WI38 (cell line): Measurements from ENCODE around the gene GPR26.

ENCODE experiments used
- H3K4me3 ChIP-seq: 2 replicates; pipeline ENCODE4 v1.5.1; 2011; ENCODE audit warnings: low read depth, mild to moderate bottlenecking, control low read depth, low read length
- TF ChIP-seq, protein P1 (sequence below): IDR thresholded peaks from 2 replicates; pipeline ENCODE4 v1.5.1; 2012; ENCODE audit warnings: low read depth, mild to moderate bottlenecking, control low read depth, low read length

The GPR26 gene

DNA sequence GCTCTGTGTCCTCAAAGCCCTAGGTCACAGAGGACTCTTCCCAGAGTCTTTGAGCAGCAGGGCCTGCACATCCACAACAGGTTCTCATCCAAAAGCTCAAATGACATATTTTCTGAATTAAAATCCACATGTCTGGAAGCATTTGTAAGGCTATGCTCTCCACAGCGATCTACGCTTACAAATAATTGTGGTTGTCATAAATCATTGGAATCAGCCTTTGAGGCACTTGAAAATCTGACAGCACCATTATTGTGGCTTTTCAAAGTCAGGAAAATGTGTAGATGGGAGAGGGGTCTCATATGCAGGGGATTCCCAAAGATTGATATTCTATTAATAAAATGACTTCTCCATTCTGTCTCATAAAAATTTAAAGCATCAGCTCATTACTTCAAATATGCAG, 16.3 kb downstream of the GPR26 start:
- TF ChIP-seq, protein P1, sequence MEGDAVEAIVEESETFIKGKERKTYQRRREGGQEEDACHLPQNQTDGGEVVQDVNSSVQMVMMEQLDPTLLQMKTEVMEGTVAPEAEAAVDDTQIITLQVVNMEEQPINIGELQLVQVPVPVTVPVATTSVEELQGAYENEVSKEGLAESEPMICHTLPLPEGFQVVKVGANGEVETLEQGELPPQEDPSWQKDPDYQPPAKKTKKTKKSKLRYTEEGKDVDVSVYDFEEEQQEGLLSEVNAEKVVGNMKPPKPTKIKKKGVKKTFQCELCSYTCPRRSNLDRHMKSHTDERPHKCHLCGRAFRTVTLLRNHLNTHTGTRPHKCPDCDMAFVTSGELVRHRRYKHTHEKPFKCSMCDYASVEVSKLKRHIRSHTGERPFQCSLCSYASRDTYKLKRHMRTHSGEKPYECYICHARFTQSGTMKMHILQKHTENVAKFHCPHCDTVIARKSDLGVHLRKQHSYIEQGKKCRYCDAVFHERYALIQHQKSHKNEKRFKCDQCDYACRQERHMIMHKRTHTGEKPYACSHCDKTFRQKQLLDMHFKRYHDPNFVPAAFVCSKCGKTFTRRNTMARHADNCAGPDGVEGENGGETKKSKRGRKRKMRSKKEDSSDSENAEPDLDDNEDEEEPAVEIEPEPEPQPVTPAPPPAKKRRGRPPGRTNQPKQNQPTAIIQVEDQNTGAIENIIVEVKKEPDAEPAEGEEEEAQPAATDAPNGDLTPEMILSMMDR: no peak
- H3K4me3 ChIP-seq: no peak overlapping the region

DNA sequence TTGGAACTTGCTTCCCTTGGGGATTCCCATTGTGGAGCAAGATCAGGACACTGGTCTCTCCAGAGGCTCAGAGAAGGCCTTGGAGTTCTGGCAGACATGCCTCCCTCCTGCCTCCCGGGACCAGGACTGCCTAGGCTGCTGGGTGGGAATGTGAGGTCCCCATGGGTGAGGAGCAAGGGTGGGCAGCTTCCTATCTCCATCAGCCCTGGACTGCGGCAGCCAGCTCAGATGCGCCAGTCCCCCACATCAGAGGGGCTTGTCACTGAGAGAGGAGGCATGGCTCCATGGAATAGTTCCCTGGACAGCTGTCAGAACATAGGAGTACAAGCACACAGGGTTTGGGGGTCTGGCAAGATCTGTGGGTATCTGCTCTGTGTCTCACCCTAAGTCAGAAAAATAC, 17.3 kb downstream of the GPR26 start:
- TF ChIP-seq, protein P1: no peak
- no peak overlapping the region for H3K4me3 ChIP-seq

DNA sequence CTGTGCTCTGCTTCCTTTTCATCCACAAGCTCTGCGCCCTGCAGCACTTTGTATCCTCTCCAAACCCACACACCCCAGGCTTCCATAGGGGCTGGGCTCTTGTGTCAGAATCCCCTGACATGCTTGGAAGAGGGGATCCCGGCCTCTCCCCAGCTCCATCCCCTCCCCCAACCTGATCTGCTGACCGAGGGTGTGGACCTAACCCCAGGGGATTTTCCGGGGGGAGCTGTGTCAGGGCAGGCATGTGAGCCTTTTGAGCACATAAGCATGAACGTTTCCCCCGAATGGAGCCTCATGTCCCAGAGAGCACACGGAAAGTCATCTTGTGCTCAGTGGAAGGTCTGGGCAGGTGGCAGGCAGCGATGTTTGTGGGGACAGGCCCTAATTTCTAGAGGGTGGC, 17.7 kb downstream of the GPR26 start:
- TF ChIP-seq, protein P1: no peak
- no peak overlapping the region for H3K4me3 ChIP-seq

DNA sequence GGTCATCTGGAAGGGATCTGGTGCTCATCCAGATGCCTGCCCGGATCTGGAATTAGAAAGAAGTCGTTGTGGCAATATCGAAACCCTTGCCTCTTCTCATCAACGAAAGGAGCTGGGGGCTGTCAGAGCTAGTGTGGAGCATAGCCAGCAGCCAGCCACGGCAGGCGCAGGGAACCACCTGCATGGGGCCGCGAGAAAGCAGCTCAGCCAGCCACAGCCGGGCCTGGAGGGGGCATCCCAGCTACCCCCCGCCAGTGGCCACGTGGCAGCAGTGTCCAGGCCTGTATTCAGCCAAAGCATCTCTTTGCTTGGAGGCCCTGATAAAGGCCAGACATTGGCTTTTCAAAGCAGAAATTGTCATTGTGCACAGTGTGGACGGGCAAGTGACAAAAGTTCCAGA, 19.1 kb downstream of the GPR26 start:
- no peak overlapping the region for H3K4me3 ChIP-seq
- TF ChIP-seq, protein P1: no peak

DNA sequence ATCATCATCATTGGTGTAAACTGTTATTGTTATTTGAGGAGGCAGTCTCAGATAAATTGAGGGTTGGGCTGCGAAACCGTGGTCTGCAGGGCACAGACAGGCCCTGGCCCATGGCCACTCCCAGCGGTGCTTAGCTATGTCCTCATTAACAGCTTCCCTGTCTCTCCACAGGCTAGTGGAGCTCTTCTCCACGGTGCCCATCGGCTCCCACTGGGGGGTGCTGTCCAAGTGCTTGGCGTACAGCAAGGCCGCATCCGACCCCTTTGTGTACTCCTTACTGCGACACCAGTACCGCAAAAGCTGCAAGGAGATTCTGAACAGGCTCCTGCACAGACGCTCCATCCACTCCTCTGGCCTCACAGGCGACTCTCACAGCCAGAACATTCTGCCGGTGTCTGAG, 21.6 kb downstream of the GPR26 start:
- TF ChIP-seq, protein P1: no peak
- no peak overlapping the region for H3K4me3 ChIP-seq

DNA sequence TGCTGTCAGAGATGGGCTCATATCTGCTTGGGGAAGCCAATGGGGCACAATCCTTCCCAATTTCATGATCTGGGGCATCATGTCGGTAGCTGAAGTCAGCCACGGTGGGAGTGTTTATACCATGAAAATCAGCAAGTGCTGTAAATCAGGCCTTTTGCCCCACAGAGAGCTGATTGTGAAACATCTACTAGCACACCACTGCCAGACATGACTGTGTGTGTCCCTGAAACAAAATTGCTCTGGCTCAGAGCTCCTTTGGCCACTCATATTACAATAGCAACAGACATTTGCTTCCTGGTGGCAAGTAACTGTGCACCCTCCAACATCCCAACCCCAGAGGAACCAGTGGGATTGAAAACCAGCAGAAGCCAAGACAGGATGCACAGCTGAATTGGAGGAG, 23.7 kb downstream of the GPR26 start:
- TF ChIP-seq, protein P1: no peak
- H3K4me3 ChIP-seq: no peak overlapping the region

DNA sequence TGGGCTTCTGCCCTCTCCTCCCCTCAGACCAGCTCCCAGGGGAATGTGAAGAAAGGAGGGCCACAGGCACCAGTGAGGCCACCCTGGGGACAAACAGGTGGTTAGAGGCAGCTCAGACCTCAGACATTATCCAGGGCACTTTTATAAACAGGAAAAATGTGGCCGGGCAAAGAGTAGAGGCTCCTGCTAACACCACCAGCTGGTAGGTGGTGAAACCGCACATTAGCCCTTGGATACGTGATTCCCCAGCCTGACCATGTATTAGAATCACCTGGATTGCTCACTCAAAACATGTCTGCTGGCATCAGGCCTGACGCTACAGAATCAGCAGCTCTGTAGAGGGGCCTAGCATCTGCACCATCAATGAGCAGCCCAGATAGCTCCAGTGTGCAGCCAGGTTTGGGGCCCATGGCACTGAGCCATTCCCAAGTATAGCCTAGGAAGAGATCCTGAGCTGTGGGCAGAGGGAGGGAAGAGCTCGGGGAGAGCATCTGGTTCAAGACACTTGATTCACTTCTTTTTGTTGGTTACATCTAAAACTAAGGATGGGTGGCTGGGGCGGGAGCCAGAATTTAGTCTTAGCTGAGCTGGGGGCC, 37.1 kb downstream of the GPR26 start:
- TF ChIP-seq, protein P1: no peak
- no peak overlapping the region for H3K4me3 ChIP-seq
